GM10847 (cell line): ENCODE data around the gene LOXL1.

ENCODE experiments used
- POLR2A ChIP-seq: IDR thresholded peaks from 2 replicates; pipeline ENCODE4 v1.6.1; 2011; ENCODE audit not compliant: insufficient read length; ENCODE audit errors: extremely low read depth

LOXL1 gene

GRCh38 chr15:73994912-73995622, 68.8 kb downstream of the LOXL1 start:
- no peak for TF ChIP-seq POLR2A

- no peak for TF ChIP-seq POLR2A
These were observed 70.0 kb downstream of the LOXL1 start for GRCh38 chr15:73996267-73996666.

GRCh38 chr15:73996939-73997338, 70.7 kb downstream of the LOXL1 start:
- TF ChIP-seq POLR2A, result no peak

- no peak for TF ChIP-seq POLR2A
These were observed 71.7 kb downstream of the LOXL1 start for GRCh38 chr15:73997986-73998385.
